Prostate gland (tissue), 2 donors: ENCODE measurements around the gene IL22RA1. TPM values are rescaled to one million over a fixed set of nuclear protein-coding genes. Genes with fewer than 3 reads are reported as not detected.

Experiments
- DNase-seq: peaks from one replicate; pipeline ENCODE4 v3.0.0-alpha.2; 2019; ENCODE audit warnings: low spot score
- H3K27ac ChIP-seq, 2 donors: fragments of 200-600 bp; sonication (generic); 2 replicates each; pipeline ENCODE4 v1.5.1; 2017 to 2019
- H3K27me3 ChIP-seq: fragments of 200-600 bp; sonication (generic); replicated peaks from 2 replicates; pipeline ENCODE4 v1.5.1; 2019; ENCODE audit not compliant: insufficient read depth
- H3K36me3 ChIP-seq, 2 donors: fragments of 200-600 bp; sonication (generic); 1 replicate in 1 of 2; 2 replicates in 1 of 2; pipeline versions ENCODE4 v1.5.1 to v1.8.1; 2017 to 2019
- H3K4me1 ChIP-seq: fragments of 200-600 bp; sonication (generic); replicated peaks from 2 replicates; pipeline ENCODE4 v1.5.1; 2019
- H3K4me3 ChIP-seq, 2 donors: fragments of 200-600 bp; sonication (generic); 2 replicates each; pipeline ENCODE4 v1.5.1; 2017 to 2019
- H3K9me3 ChIP-seq: fragments of 200-600 bp; sonication (generic); 2 replicates; pipeline ENCODE4 v1.5.1; 2017
- CTCF ChIP-seq, 4 experiments: fragments of 200-600 bp in 2 of 4; fragments of 450-650 bp in 2 of 4; sonication (generic) in 2 of 4; IDR thresholded peaks; 1 replicate in 3 of 4; 2 replicates in 1 of 4; pipeline ENCODE4 v1.5.1; 2016 to 2019; ENCODE audit warnings: antibody characterized with exemption in 4 of 4, mild to moderate bottlenecking in 2 of 4, moderate library complexity in 2 of 4
- POLR2A ChIP-seq: fragments of 450-650 bp; IDR thresholded peaks from one replicate; pipeline ENCODE4 v1.6.1; 2016; ENCODE audit warnings: antibody characterized with exemption, mild to moderate bottlenecking
- POLR2AphosphoS5 ChIP-seq: sonication (generic); formaldehyde crosslinking; IDR thresholded peaks from one replicate; pipeline ENCODE4 v1.6.1; 2017; ENCODE audit warnings: antibody characterized with exemption
- WGBS: methylation state at CpG from one replicate; pipeline ENCODE4 v1.1.5; 2018; 5-methylcytosine and 5-hydroxymethylcytosine counted together
- intact Hi-C: fragments of 100-400 bp; cut with DNase I; formaldehyde crosslinking; loops from one replicate; pipeline ENCODE4 v1.14.2; 2022
- total RNA-seq, 2 donors: library from RNA; depleted of rRNA; stranded (reverse); fragments of >200 nt; gene quantifications; one replicate each; pipeline ENCODE4 v1.1.0, GENCODE V29; 2016

Gene IL22RA1
- total RNA-seq, 2 donors from 2014 or later, result 0.82 to 1.0 TPM

DNA sequence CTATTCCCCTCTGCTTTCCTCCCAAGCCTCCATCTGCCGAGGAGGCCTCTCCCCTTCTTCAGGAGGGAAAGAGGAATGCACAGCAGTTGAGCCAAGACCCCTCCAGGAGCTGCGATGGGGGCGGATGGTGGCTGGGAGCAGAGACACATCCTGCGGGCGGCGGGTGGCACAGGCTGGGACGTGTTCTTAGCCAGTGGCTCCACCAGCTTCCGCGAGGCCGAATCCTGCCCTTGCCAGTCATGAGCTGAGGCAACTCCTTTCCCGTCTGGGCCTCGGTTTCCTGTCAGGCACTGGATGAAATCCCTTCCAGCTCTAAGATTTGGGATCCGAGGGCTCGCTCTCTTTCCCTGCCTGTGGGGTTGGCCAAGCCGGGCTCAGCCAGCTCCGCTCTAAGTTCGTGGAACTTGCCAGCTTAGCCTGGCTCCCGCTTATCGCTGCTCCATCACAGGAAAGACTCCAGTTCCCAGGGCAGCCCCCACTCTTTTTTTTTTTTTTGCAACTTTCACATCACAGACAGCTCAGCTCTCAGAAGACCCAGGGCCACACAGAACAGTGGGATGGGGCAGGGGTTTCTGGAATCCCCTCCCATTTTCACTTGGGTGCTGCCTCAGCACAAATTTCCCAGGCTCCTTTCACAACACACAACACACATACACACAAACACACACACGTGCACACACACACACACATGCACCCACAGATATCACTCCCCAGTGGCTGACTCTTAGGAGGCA, 31.5 kb downstream of the IL22RA1 start:
- no peak for TF ChIP-seq POLR2A
- TF ChIP-seq CTCF (IDR thresholded peaks at IDR 0.05), result no peak
- Histone ChIP-seq H3K4me3 (no peak overlapping the region), H3K36me3 (no peaks in the 10 kb centered on the region), H3K27me3 (no peaks in the 10 kb centered on the region), H3K4me1 (no peaks in the 10 kb centered on the region), H3K27ac (peak overlapping the region in 1 of 2 donors; percentile 7), H3K9me3 (no peaks in the 10 kb centered on the region)
- DNase-seq, result peak; percentile 50
- intact Hi-C loops, result no loop called here
- 22% methylated on average over 20 of the region's 20 CpGs for WGBS

DNA sequence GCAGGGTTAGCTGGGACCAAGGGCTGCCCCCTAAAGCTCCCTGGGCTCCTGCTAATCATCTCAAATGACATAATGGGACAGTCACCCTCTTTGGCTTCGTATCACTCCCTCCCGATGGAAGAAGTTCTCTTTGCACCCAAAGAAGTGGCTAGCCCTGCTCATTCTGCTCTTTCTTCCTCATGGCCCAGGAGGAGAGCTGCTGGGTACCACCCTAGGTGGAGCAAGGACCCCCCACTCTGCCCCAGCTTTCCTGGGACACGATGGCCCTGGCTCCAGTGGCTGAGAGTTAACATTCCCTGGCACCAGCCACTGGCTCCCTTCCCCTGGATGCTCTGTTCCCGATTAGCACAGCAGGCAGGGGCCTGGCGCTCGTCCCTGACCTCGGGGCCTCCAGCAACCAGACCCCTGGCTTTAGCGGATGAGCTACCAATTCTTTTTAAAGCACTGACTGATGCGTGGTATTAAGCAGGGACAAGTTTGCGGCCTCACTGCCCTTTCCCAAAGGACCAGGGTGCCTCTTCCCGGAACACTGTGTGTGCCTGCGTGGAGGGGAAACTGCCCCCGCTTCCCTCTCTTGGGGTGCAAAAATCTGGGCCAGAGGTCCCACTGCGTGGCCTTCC, 32.2 kb downstream of the IL22RA1 start:
- DNase-seq, result no peak
- TF ChIP-seq CTCF (IDR thresholded peaks at IDR 0.05) (no peak), POLR2A (no peak), POLR2AphosphoS5 (no peak)
- Histone ChIP-seq H3K27ac (peak overlapping the region in 1 of 2 donors; percentile 7), H3K4me3 (no peak overlapping the region), H3K27me3 (no peaks in the 10 kb centered on the region), H3K4me1 (no peaks in the 10 kb centered on the region), H3K36me3 (no peaks in the 10 kb centered on the region), H3K9me3 (no peaks in the 10 kb centered on the region)
- intact Hi-C loops, result no loop called here
- 49% methylated on average over 14 of the region's 14 CpGs for WGBS

DNA sequence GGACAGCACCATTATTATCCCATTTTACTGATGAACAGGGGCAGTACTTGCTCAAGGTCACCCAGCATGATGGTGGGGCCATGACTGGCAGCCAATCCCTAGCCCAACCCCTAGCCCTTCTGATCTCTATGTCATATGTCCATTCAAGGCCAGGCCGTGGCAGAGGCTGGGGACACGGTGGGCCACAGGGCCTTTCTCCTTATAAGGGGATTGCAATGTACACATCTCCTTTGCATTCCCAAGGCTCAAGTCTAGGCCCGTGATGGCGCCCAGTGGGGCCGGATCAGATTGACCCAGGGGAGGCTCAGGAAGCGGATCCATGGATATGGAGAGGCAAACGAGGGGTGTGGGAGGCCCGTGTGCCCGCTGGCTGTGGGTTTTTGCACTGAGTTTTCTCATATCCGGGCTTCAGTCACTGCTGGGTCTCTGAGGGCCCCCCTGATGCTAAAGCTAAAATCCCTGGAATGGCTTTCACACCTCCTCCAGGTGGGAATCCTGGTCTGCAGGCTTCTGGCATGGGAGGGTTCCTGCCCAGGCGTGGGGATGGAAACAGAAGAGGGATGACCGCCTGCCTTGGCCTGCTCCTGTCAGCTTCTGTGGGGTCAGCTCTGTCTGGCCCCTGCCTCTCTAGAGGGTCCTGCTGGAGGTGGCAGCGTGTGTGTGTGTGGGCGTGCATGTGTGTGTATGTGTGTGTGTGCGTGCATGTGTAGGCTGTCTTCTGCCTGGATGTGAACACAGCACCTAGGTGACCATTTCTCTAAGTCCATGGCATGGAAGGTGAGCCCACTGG, 33.1 kb downstream of the IL22RA1 start:
- Histone ChIP-seq H3K9me3 (no peaks in the 10 kb centered on the region), H3K4me3 (no peak overlapping the region), H3K27me3 (no peaks in the 10 kb centered on the region), H3K36me3 (no peaks in the 10 kb centered on the region), H3K27ac (no peak overlapping the region), H3K4me1 (no peaks in the 10 kb centered on the region)
- 90% methylated on average over 15 of the region's 15 CpGs for WGBS
- DNase-seq, result no peak
- intact Hi-C loops, result no loop called here
- TF ChIP-seq POLR2AphosphoS5 (no peak), CTCF (IDR thresholded peaks at IDR 0.05) (no peak), POLR2A (no peak)

GRCh38 chr1:24109166-24109483, 33.8 kb downstream of the IL22RA1 start:
- 92% methylated on average over 1 of the region's 1 CpG for WGBS
- DNase-seq, result no peak
- intact Hi-C loops, result no loop called here
- Histone ChIP-seq H3K36me3 (no peaks in the 10 kb centered on the region), H3K27me3 (no peaks in the 10 kb centered on the region), H3K9me3 (no peaks in the 10 kb centered on the region), H3K4me3 (no peak overlapping the region), H3K4me1 (no peaks in the 10 kb centered on the region), H3K27ac (no peak overlapping the region)
- TF ChIP-seq POLR2AphosphoS5 (no peak), POLR2A (no peak), CTCF (IDR thresholded peaks at IDR 0.05) (no peak)
